SIG-M5 treated with dmso at 0.1 percent for 504 hours (cell line): ENCODE measurements around the gene SLC4A1AP.
"Not testable (repeated sequence)": the region's sequence is repeated elsewhere in the genome, so short reads cannot be mapped to it uniquely, and the experiment has no call there.

Experiments used
- DNase-seq: peaks from one replicate; lab custom pipeline; 2025; ENCODE audit not compliant: unreplicated experiment; lab: John Stamatoyannopoulos, UW

Gene SLC4A1AP

GRCh38 chr2:27663285-27664153, at the start of gene SLC4A1AP, which contains the start of gene SUPT7L:
TSS of gene SLC4A1AP (plus strand) at chr2:27663889. CDS start at chr2:27663915, 26 bp downstream.
TSS of gene SUPT7L (minus strand) at chr2:27663614. CDS start at chr2:27662192, 1,422 bp downstream.
- peak; percentile 88 for DNase-seq

- no peak for DNase-seq
These were observed 49.7 kb upstream of the SLC4A1AP start for GRCh38 chr2:27613985-27614384.

GRCh38 chr2:27615316-27615715, 48.4 kb upstream of the SLC4A1AP start:
- no peak for DNase-seq

- no peak for DNase-seq
These were observed 42.2 kb upstream of the SLC4A1AP start for GRCh38 chr2:27621524-27621923.

GRCh38 chr2:27622921-27623384, 40.7 kb upstream of the SLC4A1AP start:
- no peak for DNase-seq

- no peak for DNase-seq
These were observed 38.7 kb upstream of the SLC4A1AP start for GRCh38 chr2:27624943-27625342.

GRCh38 chr2:27626323-27626722, 37.4 kb upstream of the SLC4A1AP start:
- not testable (repeated sequence) for DNase-seq

- DNase-seq, result peak; percentile 58
These were observed 36.8 kb upstream of the SLC4A1AP start for GRCh38 chr2:27626921-27627320.

GRCh38 chr2:27627963-27628766, 35.5 kb upstream of the SLC4A1AP start:
- peak; percentile 82 for DNase-seq

- peak; percentile 99 for DNase-seq
These were observed 34.7 kb upstream of the SLC4A1AP start, which contains the start of the genes CCDC121 and GPN1 for GRCh38 chr2:27628767-27629709. TSS of gene CCDC121 (minus strand) at chr2:27629012. CDS start at chr2:27627799, 1,213 bp downstream. TSS of gene GPN1 (plus strand) at chr2:27629050. CDS start at chr2:27629059, 9 bp downstream.

- not testable (repeated sequence) for DNase-seq
These were observed 33.4 kb upstream of the SLC4A1AP start for GRCh38 chr2:27630257-27630656.

GRCh38 chr2:27634291-27634690, 29.4 kb upstream of the SLC4A1AP start:
- no peak for DNase-seq

GRCh38 chr2:27636766-27637165, 26.9 kb upstream of the SLC4A1AP start:
- no peak for DNase-seq

- DNase-seq, result no peak
These were observed 25.6 kb upstream of the SLC4A1AP start for GRCh38 chr2:27638037-27638637.

GRCh38 chr2:27638709-27639108, 25.0 kb upstream of the SLC4A1AP start:
- DNase-seq, result no peak

- DNase-seq, result no peak
These were observed 22.9 kb upstream of the SLC4A1AP start for GRCh38 chr2:27640722-27641245.

- no peak for DNase-seq
These were observed 18.5 kb upstream of the SLC4A1AP start for GRCh38 chr2:27645197-27645596.

- DNase-seq, result no peak
These were observed 16.4 kb upstream of the SLC4A1AP start for GRCh38 chr2:27647289-27647688.

- DNase-seq, result no peak
These were observed 16.0 kb upstream of the SLC4A1AP start for GRCh38 chr2:27647737-27648136.

- no peak for DNase-seq
These were observed 12.6 kb upstream of the SLC4A1AP start for GRCh38 chr2:27651056-27651455.
